Astrocyte (in vitro differentiated cells and primary cell): ENCODE data around the gene NPPA. TPM values are rescaled to one million over a fixed set of nuclear protein-coding genes. Genes with fewer than 3 reads are reported as not detected.

Source experiments
- DNase-seq: peaks from one replicate; pipeline ENCODE4 v3.0.0-alpha.2; 2010; ENCODE audit warnings: low read depth
- FAIRE-seq: peaks from 2 replicates; lab custom pipeline; 2011; peaks lifted over from hg19 to GRCh38; lab: Jason Lieb, UNC
- H2AFZ ChIP-seq: 2 replicates; pipeline ENCODE4 v1.6.0; 2012; ENCODE audit warnings: low read depth, low read length, inconsistent platforms
- H3K27ac ChIP-seq: 2 replicates; pipeline ENCODE4 v1.5.1; 2011; ENCODE audit warnings: low read depth, low read length, inconsistent platforms
- H3K27me3 ChIP-seq: 2 replicates; pipeline ENCODE4 v1.6.0; 2011; ENCODE audit warnings: low read length, inconsistent platforms; ENCODE audit not compliant: insufficient read depth
- H3K36me3 ChIP-seq: 2 replicates; pipeline ENCODE4 v1.5.1; 2011; ENCODE audit warnings: low read length, inconsistent platforms; ENCODE audit not compliant: insufficient read depth
- H3K4me1 ChIP-seq: 2 replicates; pipeline ENCODE4 v1.5.1; 2011; ENCODE audit warnings: low read length, inconsistent platforms; ENCODE audit not compliant: insufficient read depth
- H3K4me2 ChIP-seq: 2 replicates; pipeline ENCODE4 v1.6.0; 2012; ENCODE audit warnings: low read length, inconsistent platforms
- H3K4me3 ChIP-seq: 2 replicates; pipeline ENCODE4 v1.5.1; 2011; ENCODE audit warnings: low read depth, mild to moderate bottlenecking, low read length, inconsistent platforms; ENCODE audit not compliant: insufficient read depth
- H3K79me2 ChIP-seq: 2 replicates; pipeline ENCODE4 v1.6.0; 2012; ENCODE audit warnings: mild to moderate bottlenecking, low read length, inconsistent platforms; ENCODE audit not compliant: insufficient read depth
- H3K9ac ChIP-seq: 2 replicates; pipeline ENCODE4 v1.6.0; 2012; ENCODE audit warnings: mild to moderate bottlenecking, low read length, inconsistent platforms
- H3K9me3 ChIP-seq: 2 replicates; pipeline ENCODE4 v1.5.1; 2012; ENCODE audit warnings: low read depth, mild to moderate bottlenecking, low read length, inconsistent platforms; ENCODE audit not compliant: insufficient read depth
- H4K20me1 ChIP-seq: 2 replicates; pipeline ENCODE4 v1.6.0; 2012; ENCODE audit warnings: low read length, inconsistent platforms; ENCODE audit not compliant: insufficient read depth
- H3K27ac Mint-ChIP-seq: one replicate; pipeline ENCODE4 v1.8.0; 2021; ENCODE audit warnings: mild to moderate bottlenecking, mixed read lengths; ENCODE audit not compliant: unreplicated experiment
- H3K27me3 Mint-ChIP-seq: one replicate; pipeline ENCODE4 v1.8.0; 2021; ENCODE audit warnings: low read depth, mixed read lengths; ENCODE audit not compliant: unreplicated experiment
- H3K36me3 Mint-ChIP-seq: one replicate; pipeline ENCODE4 v1.8.0; 2021; ENCODE audit warnings: low read depth, mixed read lengths; ENCODE audit not compliant: unreplicated experiment
- H3K4me1 Mint-ChIP-seq: one replicate; pipeline ENCODE4 v1.8.0; 2021; ENCODE audit warnings: low read depth, mixed read lengths; ENCODE audit not compliant: unreplicated experiment
- H3K4me3 Mint-ChIP-seq: one replicate; pipeline ENCODE4 v1.8.0; 2021; ENCODE audit warnings: mild to moderate bottlenecking, moderate library complexity, mixed read lengths; ENCODE audit not compliant: unreplicated experiment
- H3K9me3 Mint-ChIP-seq: one replicate; pipeline ENCODE4 v1.8.0; 2021; ENCODE audit warnings: mild to moderate bottlenecking, mixed read lengths; ENCODE audit not compliant: unreplicated experiment
- EZH2 ChIP-seq: IDR thresholded peaks from 2 replicates; pipeline ENCODE4 v1.6.1; 2012; ENCODE audit warnings: mild to moderate bottlenecking, low read length, inconsistent platforms; ENCODE audit not compliant: insufficient read depth
- total RNA-seq: library from RNA; stranded (reverse); gene quantifications from 2 replicates; pipeline ENCODE4 v1.2.1, GENCODE V29; 2021
- TF ChIP-seq, protein P1 (sequence below): IDR thresholded peaks from 2 replicates; pipeline ENCODE4 v1.5.1; 2011; ENCODE audit warnings: low read depth, mild to moderate bottlenecking, inconsistent platforms, low read length, moderate library complexity; ENCODE audit not compliant: insufficient read depth

The NPPA gene
- total RNA-seq, 1 donor from 2014 or later = not detected

DNA sequence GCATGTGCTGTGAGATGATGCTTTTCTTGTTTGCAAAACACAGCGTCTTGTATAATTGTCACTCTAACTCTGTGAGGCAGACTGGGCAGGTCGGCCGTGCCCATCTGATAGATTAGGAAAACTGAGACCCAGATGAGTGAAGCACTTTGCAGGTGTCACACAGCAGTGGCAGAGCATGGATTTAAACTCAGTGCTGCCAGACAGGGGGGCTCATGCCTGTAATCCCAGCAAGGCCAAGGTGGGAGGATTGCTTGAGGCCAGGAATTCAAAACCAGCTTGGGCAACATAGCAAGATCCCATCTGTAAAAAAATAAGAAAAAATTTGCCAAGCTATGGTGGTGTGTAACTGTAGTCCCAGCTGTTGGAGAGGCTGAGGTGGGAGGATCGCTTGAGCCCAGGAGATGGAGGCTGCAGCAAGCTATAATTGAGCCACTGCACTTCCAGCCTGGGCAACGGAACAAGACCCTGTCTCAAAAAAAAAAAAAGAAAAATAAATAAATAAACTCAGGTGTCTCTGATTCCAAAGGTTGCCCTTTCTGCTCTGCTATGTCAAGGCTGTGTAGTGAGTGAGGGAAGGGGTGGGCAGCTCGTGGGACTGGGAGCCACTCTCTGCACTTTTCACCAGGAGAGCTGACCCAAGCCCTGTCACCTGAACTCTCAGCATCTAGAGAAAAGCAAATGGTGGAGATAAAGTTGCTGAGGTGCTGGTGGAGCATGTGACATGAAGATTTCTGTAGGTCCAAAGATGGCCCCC is 44.0 kb upstream of the NPPA start:
- Histone ChIP-seq H4K20me1 (no peaks in the 10 kb centered on the region), H3K79me2 (no peaks in the 10 kb centered on the region), H3K9ac (no peak overlapping the region), H3K4me3 (no peak overlapping the region), H3K4me2 (no peak overlapping the region), H3K36me3 (no peaks in the 10 kb centered on the region), H3K27me3 (peaks cover 9% of the 10 kb centered on the region), H3K4me1 (no peaks in the 10 kb centered on the region), H3K9me3 (no peaks in the 10 kb centered on the region), H2AFZ (no peak overlapping the region), H3K27ac (no peak overlapping the region)
- no peaks in the 10 kb centered on the region for H3K4me1 Mint-ChIP-seq
- no peak overlapping the region for H3K4me3 Mint-ChIP-seq
- H3K9me3 Mint-ChIP-seq = no peaks in the 10 kb centered on the region
- TF ChIP-seq, protein P1, sequence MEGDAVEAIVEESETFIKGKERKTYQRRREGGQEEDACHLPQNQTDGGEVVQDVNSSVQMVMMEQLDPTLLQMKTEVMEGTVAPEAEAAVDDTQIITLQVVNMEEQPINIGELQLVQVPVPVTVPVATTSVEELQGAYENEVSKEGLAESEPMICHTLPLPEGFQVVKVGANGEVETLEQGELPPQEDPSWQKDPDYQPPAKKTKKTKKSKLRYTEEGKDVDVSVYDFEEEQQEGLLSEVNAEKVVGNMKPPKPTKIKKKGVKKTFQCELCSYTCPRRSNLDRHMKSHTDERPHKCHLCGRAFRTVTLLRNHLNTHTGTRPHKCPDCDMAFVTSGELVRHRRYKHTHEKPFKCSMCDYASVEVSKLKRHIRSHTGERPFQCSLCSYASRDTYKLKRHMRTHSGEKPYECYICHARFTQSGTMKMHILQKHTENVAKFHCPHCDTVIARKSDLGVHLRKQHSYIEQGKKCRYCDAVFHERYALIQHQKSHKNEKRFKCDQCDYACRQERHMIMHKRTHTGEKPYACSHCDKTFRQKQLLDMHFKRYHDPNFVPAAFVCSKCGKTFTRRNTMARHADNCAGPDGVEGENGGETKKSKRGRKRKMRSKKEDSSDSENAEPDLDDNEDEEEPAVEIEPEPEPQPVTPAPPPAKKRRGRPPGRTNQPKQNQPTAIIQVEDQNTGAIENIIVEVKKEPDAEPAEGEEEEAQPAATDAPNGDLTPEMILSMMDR = no peak
- TF ChIP-seq EZH2 = no peak
- H3K36me3 Mint-ChIP-seq = no peaks in the 10 kb centered on the region
- FAIRE-seq (no peak), DNase-seq (no peak)
- peaks cover 26% of the 10 kb centered on the region for H3K27me3 Mint-ChIP-seq
- H3K27ac Mint-ChIP-seq = no peak overlapping the region

DNA sequence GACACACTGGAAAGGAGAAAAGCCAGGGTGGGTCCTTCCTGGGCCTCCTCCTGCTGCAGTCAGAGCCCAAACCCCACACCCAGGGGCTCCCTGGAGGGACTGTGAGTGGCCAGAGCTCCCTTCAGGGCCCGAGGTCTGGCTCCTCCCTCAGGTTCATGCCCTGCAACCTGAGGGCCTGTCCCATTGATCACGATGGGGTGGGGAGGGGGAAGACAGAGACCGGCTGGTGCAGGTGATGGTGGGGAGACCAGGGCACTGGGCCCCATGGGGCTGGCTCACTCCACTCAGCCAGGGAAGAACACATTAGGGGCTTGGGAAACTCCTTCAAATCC is 41.3 kb upstream of the NPPA start:
- Mint-ChIP-seq H3K27ac (no peak overlapping the region), H3K9me3 (no peaks in the 10 kb centered on the region), H3K36me3 (no peaks in the 10 kb centered on the region), H3K4me1 (peaks cover 1% of the 10 kb centered on the region), H3K4me3 (no peak overlapping the region), H3K27me3 (peaks cover 25% of the 10 kb centered on the region)
- Histone ChIP-seq H3K4me2 (no peak overlapping the region), H3K27me3 (peaks cover 9% of the 10 kb centered on the region), H4K20me1 (no peaks in the 10 kb centered on the region), H3K4me1 (no peaks in the 10 kb centered on the region), H2AFZ (no peak overlapping the region), H3K36me3 (no peaks in the 10 kb centered on the region), H3K9me3 (no peaks in the 10 kb centered on the region), H3K27ac (no peak overlapping the region), H3K4me3 (no peak overlapping the region), H3K9ac (no peak overlapping the region), H3K79me2 (no peaks in the 10 kb centered on the region)
- no peak for DNase-seq
- no peak for FAIRE-seq
- TF ChIP-seq, protein P1 = no peak
- TF ChIP-seq EZH2 = no peak

DNA sequence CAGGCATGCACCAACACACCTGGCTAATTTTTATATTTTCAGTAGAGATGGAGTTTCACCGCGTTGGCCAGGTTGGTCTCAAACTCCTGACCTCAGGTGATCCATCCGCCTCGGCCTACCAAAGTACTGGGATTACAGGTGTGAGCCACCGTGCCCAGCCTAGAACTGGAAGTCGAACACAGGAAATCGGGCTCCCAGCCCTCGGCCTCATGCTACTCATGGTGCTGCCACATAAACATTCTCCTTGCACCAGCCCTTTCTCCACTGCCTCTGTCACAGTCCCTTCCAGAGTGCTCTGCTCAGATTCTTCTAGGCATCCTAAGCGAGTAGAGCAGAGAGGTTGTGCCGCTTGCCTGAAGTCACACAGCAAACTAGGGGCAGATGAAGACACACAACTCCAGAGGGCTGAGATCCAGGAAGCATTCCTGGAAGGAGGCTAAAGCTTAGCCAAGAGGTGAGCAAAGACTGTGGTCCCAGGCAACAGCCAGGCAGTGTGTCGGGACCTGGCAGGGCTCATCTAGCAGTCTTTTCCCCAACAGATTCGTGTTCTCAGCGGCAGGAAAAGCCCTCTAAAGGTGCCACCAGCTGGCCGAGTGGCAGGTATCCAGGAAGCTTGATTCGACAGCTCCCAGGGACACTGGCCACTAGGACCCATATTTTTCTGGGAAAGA is 40.8 kb upstream of the NPPA start:
- no peak overlapping the region for H3K27ac ChIP-seq
- no peak overlapping the region for H2AFZ ChIP-seq
- Mint-ChIP-seq H3K9me3 (no peaks in the 10 kb centered on the region), H3K27me3 (peaks cover 22% of the 10 kb centered on the region), H3K36me3 (no peaks in the 10 kb centered on the region), H3K4me1 (peaks cover 1% of the 10 kb centered on the region), H3K27ac (no peak overlapping the region), H3K4me3 (no peak overlapping the region)
- TF ChIP-seq, protein P1 = no peak
- TF ChIP-seq EZH2 = no peak
- DNase-seq (no peak), FAIRE-seq (no peak)
- H4K20me1 ChIP-seq = no peaks in the 10 kb centered on the region
- H3K27me3 ChIP-seq = peaks cover 9% of the 10 kb centered on the region
- H3K9me3 ChIP-seq = no peaks in the 10 kb centered on the region
- no peak overlapping the region for H3K4me2 ChIP-seq
- H3K9ac ChIP-seq = no peak overlapping the region
- H3K36me3 ChIP-seq = no peaks in the 10 kb centered on the region
- no peak overlapping the region for H3K4me3 ChIP-seq
- no peaks in the 10 kb centered on the region for H3K79me2 ChIP-seq
- no peaks in the 10 kb centered on the region for H3K4me1 ChIP-seq
